ENCODE measurements around the gene EFCAB8. TPM values are rescaled to one million over a fixed set of nuclear protein-coding genes. Genes with fewer than 3 reads are reported as not detected.
A peak's percentile ranks its signal among the peaks of the same experiment; 100 is the strongest.

The EFCAB8 gene
- total RNA-seq, 1 donor from 2014 or later, result 0.20 TPM

DNA sequence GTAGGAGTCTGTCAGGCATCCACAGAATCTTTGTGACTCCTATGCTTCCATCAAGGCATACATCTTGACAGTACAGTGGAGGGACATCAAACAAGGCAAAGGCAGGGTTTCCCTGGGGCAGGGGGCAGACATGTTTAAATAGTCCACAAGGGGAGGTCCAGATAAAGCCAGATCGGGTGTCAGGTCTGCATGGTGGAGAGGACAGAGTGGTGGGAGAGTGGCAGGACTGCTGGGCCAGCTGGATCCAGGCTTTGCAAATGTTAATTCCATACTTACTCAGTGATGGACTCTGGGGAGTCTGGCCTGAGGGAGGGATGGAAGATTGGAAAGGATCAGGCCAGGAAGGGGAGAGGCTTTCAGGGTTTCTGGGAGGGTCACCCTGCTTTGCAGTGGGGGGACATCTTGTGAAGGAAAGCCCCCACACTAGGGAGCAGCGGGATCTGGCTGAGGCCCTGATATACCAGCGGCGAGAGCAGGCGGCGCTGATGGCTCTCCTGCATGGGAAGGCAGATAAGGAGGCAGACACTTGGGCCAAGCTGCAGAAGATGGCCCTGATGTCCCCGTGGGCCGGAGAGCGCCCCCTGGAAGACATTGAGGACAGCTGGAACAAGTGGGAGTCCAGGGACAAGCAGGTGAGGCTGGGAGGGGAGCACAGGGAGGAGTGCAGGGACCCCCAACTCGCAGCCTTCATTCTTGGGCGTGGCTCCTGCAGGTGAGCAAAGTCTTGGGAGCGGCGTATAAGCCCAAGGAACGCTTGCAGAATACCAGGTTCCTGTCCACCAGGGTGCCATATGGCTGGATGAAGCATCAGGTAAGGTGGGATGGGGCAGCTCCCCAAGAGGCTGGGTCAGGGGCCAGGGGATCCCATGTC is 100.9 kb downstream of the EFCAB8 start:
- no peak for DNase-seq (ENCODE audit: low spot score)

GRCh38 chr20:32960222-32960518 is 101.4 kb downstream of the EFCAB8 start:
- no peak for DNase-seq (ENCODE audit: low spot score)

GRCh38 chr20:32960849-32961731 is 102.4 kb downstream of the EFCAB8 start:
- no peak for DNase-seq (ENCODE audit: low spot score)

GRCh38 chr20:32962053-32962452 is 103.3 kb downstream of the EFCAB8 start:
- DNase-seq (ENCODE audit: low spot score), result no peak

GRCh38 chr20:32962646-32963045 is 103.9 kb downstream of the EFCAB8 start:
- peak; percentile 5 for DNase-seq (ENCODE audit: low spot score)

- DNase-seq (ENCODE audit: low spot score), result peak; percentile 5
These were observed 104.5 kb downstream of the EFCAB8 start for GRCh38 chr20:32963176-32963575.

DNA sequence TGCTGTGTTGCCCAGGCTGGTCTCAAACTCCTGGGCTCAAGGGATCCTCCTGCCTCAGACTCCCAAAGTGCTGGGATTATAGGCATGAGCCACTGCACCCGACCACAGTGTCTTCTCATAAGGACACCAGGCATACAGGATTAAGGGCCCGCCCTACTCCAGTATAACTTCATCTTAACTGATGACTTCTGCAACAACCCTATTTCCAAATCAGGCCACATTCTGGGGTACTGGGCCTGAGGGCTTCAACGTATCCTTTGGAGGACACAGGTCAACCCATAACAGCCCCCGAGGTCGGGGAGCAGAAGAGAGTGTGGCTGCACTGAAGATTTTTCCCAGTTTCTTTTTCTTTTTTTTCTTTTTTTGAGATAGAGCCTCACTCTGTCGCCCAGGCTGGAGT is 105.9 kb downstream of the EFCAB8 start:
- peak; percentile 3 for DNase-seq (ENCODE audit: low spot score)

- peak; percentile 8 for DNase-seq (ENCODE audit: low spot score)
These were observed 106.4 kb downstream of the EFCAB8 start for GRCh38 chr20:32965115-32965514.

DNA sequence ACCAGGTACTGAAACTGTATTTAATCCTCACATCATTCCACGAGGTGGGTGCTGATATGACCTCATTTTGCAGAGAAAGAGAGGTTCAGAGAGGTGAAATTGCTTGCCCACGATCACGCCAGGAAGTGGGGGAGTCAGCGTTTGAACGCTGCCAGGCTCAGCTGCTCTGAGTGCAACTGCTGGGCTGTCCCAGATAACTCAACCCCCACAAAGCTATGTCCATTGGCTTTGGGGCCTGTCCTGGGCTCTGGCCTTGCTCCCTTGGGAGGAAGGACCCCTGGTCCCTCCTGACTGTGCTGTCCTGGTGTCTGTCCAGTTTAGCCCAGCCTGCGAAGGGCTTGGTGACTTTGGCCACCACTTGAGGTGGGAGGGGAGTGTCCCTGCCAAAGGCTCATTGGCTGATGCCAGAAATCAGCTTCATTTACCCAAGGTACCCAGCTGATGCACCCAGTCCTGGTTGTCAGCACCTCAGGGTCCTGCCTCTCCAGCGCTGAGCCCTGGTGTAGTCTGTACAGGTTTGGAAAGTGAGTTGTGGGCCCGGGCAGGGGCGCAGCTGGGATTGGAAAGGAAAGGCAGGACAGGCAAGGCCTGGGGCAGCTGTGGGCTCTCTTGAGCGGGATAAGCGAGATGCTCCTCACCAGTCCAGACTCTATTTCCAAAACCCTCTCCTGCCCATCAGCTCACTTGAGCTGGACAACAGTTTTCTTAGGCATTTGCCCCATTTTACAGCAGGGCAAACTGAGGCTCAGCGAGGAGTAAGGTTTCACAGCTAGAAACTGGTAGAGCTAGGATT is 107.1 kb downstream of the EFCAB8 start:
- peak; percentile 8 for DNase-seq (ENCODE audit: low spot score)

GRCh38 chr20:32966382-32966781 is 107.7 kb downstream of the EFCAB8 start:
- DNase-seq (ENCODE audit: low spot score), result peak; percentile 6

DNA sequence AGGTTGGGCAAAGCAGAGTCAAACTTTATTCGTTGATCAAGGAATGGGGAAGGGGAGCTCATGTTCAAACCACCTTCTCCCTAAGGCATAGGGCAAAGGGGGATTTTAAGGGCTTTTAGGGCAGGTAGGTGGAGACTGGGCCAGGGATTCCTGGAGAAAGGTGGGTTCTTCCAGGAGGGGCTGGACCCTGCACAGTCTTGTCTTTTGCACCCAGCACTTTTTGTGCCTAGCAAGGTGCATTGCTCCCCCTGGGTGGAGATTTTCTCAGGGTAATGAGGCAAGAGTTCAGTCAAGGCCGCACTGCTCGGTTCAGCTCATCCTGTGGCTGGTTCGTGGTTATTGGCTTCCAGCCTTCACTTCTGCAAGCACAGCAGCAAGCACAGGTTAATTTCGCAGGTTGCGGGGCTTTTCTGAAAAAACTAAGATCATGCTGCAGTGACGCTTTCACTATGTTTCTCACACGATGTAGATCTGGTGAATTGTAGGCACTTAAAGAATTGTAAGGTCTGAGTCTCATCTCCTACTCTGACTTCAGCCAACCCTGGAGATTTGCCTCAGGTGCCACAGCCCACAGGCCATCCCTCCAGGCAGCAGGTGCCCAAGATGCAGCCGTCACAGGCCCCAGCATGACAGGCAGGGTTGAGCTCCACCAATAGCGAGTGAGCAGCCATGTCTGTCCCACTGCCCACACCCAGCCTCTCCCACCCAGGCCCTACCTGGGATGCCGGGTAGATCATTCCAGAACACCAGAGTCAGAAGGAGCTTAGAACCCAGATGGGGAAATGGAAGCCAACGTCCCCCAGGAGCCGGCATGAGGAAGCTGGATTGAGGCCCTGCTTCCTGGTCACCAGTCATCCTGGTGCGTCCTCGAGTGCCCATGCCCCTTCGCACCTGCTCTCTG is 108.4 kb downstream of the EFCAB8 start:
- peak; percentile 9 for DNase-seq (ENCODE audit: low spot score)

DNA sequence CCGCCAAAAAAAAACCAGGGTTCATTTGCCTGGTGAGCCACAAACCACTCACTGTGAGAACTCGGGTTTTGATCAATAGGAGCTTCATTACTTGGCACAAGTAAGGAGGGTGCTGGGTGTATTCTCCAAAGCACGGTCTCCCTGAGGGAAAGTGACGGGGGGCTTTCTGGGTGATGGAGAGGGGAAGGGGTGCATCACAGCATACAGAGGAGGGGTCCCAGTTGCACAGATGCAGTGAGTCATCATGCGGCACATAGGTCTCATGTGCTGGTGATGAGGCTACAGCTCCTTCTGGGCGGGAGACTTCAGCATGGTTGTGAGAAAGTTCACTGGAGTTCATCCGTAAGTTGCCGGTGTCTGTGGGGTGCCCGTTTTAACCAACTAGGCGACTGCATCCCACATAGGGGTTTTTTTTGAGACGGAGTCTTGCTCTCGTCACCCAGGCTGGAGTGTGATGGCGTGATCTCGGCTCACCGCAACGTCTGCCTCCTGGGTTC is 109.3 kb downstream of the EFCAB8 start:
- DNase-seq (ENCODE audit: low spot score), result peak; percentile 5

DNA sequence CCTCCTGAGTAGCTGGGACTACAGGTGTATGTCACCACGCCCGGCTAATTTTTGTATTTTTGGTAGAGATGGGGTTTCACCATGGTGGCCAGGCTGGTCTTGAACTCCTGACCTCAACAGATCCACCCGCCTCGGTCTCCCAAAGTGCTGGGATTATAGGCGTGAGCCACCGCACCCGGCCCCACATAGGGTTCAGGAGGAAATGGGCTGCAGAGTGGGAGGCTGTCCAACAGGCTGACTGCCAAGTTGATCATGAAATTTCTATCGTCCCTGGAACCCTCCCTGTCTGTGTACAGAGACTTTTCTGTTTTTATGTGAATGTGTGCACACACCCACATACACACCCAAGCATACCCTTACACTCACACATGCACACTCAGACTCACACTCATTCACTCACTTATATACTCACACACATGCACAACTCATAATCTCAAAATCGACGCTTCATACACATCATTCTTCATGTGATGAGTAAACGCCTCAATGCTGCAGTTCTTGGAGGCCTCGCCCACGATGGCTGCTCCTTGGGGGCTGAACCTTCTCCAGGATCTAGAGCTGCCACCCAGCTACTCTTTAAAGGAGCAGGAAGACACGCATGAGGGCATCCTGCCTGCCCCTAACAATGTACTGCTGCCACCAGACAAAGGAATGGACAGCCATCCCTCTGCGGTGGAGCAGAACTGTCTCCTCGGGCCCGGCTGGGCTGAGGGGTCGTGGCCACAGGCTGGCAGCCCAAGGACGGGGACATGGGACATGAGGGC is 109.9 kb downstream of the EFCAB8 start:
- peak; percentile 8 for DNase-seq (ENCODE audit: low spot score)

DNA sequence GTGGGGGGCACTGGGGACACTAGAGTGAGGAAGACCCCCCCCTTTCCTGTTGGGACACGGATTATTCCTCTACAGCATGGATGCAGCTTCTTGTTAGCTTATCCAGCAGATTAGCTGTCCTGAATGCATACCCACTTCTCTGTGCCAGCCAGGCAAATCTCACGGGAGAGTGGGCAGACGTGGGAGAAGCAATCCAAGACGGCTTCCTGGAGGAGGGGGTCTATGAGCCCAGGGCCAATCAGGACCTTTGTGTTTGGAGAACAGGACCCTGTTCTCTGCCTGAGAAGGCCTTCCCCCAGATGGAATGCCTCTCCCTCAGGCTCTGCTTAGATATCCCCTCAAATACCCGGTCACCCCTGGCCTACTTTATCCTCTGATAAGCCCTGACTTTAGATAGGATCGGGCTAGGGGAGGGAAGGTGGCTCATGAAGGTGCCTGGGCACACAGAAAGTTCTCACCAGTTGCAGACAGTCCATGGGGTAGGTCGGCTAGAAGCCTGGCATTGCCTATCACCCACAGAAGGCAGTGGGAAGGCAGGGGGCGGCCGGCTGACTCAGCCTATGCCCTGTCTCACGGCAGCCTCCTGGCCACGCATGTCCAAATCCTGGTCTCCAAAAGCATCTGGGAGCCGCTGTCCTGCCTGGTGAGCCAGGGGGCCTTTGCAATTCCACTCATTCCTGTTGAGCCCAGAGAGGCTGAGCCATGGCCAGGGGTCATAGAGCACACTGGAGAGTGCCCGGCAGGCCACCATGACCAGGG is 110.8 kb downstream of the EFCAB8 start:
- peak; percentile 8 for DNase-seq (ENCODE audit: low spot score)

DNA sequence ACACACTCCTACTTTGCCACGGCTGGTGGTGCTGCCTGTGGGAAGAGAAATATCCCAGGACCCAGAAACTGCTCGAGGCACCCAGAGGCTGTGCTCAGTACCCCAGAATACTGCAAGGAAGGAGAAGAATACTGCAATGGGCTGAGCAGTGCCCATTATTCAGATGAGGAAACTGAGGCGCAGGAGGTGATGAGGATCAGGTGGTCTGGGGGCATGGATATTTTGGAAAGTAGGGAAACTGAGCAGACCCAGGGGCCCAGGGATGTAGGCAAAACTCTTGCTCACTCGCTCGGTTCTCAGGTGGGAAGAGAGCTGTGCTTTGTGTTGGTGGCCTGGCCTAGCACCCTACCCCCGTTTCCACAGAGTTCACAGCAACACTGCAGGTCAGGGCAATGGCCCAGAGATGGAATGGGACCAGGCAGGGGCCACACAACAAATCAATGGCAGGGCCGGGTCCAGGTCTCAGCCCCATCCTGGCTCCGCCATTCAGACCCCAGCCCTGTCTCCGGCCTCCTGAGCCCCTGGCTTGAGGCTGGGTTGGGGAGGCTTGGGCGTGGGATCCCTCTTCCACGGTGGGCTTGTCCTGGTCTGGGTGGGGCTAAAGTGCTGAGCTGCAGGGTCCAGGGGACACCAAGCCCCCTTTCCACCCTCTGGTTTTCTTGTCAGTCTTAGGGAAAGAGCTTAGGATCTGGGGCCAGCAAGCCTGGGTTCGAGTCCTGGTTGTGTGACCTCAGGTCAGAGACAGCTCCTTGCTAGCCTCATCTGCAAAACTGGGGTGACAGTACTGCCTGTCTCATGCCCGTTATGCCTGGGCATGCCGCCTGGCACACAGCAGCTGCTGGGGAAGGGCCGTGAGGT is 111.6 kb downstream of the EFCAB8 start:
- peak; percentile 1 for DNase-seq (ENCODE audit: low spot score)

DNA sequence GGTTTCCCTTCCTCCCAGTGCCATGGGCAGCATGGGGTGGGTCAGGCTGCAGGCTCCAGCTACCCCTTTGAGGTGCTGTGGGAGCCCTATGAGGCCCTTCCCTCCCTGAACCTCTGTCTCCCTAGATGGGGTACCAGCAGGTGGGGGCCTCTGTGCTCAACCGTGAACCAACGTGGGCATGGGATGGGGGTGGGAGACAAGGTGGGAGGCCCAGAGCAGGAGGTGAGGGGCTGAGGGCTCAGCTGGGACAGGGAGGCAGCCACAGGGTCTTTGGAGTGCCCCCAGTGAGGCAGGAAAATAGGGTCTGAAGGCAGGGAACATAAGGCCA is 112.2 kb downstream of the EFCAB8 start:
- DNase-seq (ENCODE audit: low spot score), result peak; percentile 6

DNA sequence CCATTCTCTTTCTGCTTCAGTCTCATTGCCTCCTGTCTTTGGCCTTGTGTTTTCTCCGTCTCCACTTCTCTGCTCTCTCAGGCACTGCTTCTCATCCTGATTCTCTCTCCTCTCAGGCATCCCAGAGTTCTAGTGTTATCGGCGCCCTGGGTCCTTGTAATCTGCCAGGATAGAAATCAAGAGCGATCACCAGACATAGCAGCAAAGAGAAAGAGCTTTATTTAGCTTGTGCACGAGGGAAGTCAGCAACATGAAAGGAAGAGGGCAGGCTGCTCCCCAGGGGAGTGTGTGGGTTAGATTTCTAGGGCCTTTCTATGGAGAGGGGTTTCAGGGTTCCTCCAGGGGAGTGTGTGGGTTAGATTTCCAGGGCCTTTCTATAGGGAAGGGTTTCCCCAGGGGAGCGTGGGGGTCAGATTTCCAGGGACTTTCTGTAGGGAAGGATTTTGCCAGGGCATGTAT is 113.0 kb downstream of the EFCAB8 start:
- peak; percentile 5 for DNase-seq (ENCODE audit: low spot score)

Data from mucosa of gallbladder (tissue), 1 donor.